NCI-H446 (cell line): ENCODE results near the gene TOMM6.

Source experiments
- DNase-seq, 2 experiments: peaks; one replicate each; lab custom pipeline; 2025; lab: John Stamatoyannopoulos, UW

Gene TOMM6

GRCh38 chr6:41824571-41825569 is 37.4 kb downstream of the TOMM6 start:
- no peak for DNase-seq

DNA sequence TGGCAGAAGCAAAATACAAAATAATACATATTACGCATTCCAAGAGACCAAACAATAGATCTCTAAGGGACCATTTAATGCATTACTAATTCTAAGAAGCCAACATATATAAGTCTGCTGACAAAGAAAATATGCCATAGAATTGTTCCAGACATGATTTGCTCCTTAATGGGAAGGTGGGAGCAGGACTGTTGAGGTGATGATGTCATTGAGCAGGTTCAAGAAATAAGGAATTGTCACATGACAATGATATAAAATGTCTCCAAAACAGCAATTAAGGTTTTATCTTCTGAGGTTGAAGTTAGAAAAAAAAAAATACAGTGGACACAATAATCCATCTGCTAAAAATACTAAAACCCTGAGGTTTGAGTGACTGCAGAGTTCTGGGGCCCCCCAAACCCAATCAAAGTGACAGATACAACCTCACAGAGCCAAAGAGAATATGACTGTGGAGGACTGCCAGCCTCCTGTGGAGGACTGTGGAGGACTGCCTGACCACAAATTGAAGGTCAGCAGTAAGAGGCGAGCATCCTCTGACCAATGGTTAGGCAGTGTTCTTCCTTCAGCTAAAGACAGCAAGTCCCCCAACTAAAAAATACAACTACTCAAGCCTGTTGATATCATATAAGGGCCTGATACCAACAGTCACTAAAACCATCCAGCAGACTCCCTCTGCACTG is 39.0 kb downstream of the TOMM6 start:
- DNase-seq = no peak

GRCh38 chr6:41832263-41832662 is 44.8 kb downstream of the TOMM6 start:
- DNase-seq = no peak

DNA sequence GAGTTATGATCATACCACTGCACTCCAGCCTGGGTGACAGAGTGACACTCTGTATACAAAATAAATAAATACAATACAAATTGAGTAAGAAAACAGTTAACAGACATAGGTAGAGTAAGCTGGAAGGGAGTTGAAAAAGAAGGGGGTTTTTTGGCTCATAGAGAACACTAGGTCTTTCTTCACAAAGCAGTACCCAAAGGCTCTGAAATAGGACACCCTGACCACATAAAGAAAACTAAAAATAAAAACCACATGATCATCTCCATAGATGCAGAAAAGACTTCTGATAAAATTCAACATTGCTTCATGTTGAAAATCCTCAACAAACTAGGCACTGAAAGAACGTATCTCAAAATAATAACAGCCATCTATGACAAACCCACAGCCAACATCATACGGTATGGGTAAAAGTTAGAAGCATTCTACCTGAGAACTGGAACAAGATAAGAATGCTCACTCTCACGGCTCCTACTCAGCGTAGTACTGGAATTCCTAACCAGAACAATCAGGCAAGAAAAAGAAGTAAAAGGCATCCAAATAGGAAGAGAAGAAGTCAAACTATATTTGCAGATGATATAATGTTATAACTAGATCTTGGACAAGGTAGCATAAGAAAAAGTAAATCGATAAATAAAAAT is 48.6 kb downstream of the TOMM6 start:
- DNase-seq = no peak

- DNase-seq = no peak
Observed at GRCh38 chr6:41836660-41837052, 49.2 kb downstream of the TOMM6 start.
